Measurements from ENCODE around the gene TSSC4.

Gene TSSC4

GRCh38 chr11:2369896-2370295 is 30.7 kb upstream of the TSSC4 start:
- no peak for DNase-seq

GRCh38 chr11:2374456-2375201 is 25.9 kb upstream of the TSSC4 start:
- no peak for DNase-seq

GRCh38 chr11:2375341-2375853 is 25.2 kb upstream of the TSSC4 start:
- DNase-seq: no peak

- DNase-seq: no peak
Measured at GRCh38 chr11:2375964-2376551, 24.5 kb upstream of the TSSC4 start.

DNA sequence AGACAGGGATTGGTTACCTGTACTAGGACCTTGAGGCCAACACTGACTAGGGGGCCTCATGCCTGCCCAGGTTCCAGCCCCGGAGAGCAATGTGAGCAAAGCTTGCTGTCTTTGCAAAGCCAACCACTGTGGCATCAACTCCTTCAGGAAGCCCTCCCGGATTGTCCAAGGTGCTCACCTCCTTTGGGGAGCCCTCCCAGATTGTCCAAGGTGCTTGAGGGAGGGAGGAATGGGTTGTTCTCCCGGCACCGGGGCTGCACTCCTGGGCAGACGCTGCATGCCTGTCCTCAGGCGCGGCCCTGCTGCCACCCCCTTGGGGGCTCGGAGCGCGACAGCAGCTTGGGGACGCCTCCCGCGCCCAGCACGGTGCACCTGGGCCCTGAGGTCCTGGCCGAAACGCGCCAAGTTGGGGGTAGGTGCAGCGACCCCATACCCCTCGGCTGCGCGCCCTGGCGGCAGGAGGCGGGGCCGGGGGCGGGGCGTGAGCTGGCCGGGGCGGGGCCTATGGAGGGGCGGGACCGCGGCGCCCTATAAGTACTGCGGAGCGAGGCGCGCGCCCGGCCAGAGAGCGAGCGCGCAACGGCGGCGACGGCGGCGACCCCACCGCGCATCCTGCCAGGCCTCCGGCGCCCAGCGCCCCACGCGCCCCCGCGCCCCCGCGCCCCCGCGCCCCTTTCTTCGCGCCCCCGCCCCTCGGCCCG is 23.6 kb upstream of the TSSC4 start, which contains the start of gene CD81:
Gene CD81 (plus strand): TSS at position 560 of the 701 bp plus-strand sequence. CDS start 240 bp downstream, outside the sequence.
- DNase-seq: peak; percentile 66

DNA sequence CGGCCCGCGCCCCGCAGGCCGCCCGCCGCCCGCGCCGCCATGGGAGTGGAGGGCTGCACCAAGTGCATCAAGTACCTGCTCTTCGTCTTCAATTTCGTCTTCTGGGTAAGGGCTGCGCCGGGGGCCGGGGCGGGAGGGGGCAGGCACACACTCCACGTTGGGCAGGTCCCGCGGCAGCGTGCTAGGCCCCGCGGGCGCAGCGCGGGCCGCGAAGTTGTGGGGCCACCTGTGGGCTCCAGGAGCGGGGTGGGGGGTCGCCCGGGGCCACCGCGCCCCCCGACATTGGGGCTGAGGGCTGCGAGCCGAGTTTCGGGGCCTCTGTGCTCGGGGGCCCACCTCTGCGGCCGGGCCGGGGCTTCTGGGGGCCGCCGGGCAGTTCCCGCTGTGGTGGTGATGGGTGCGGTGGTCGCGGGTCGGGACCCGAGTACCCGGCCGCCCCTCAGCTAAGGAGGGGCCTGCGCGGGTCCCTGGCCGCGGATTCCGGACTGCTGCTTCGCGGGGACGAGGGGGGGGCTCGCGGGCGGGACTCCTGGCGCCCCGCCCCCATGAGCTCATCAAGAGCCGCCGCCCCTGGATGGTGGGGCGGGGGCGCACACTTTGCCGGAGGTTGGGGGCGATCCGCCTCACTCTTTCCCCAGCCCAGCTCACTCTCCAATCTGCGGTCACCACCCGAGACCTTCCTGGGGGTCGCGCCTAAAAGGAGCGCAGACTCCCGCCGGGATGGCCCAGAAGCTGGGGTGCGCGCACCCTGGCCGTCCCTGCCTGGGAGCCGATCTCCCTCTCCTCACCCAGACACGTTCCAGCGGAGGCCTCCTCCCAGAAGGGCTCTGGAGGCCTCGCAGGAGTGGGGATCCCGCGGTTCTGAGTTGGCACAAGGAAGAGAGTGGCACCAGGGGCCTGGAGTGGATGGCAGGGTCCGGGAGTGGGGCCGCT is 22.8 kb upstream of the TSSC4 start:
- peak; percentile 80 for DNase-seq

DNA sequence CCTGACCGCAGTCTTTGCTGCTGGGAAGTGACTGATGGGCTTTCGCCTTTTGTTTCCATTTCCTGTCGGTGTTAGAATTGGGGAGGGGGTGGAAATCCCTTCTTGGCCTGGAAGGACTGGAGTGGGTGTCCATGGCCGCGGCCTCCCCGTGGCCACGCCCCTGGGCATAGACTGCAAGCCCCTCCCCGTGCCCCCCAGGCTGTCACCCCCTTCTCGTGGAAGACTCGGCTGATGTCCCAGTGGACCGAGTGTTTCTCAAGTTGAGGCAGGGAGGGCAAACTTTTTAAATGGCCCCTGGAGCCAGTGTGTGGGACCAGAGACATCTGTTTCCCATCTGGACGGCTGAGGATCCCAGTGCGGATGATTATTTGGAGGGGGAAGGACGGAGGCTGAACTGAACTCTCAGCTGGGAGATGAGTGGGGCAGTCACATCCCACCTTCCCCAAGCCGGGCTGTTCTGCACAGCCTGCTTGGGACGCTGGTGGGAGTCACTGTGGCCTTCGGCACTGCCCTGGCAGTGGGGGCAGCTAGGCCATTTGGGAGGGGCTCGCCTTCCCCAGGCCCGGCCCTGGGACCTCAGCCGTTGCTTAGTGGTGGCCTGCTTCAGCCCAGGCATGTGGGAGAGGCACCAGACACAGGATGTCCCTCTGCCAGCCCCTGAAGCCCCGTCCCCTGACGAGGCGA is 21.9 kb upstream of the TSSC4 start:
- DNase-seq: peak; percentile 44

GRCh38 chr11:2379466-2380174 is 20.9 kb upstream of the TSSC4 start:
- DNase-seq: no peak

- DNase-seq: no peak
Measured at GRCh38 chr11:2380396-2380795, 20.2 kb upstream of the TSSC4 start.

GRCh38 chr11:2380807-2381350 is 19.7 kb upstream of the TSSC4 start:
- DNase-seq: no peak

DNA sequence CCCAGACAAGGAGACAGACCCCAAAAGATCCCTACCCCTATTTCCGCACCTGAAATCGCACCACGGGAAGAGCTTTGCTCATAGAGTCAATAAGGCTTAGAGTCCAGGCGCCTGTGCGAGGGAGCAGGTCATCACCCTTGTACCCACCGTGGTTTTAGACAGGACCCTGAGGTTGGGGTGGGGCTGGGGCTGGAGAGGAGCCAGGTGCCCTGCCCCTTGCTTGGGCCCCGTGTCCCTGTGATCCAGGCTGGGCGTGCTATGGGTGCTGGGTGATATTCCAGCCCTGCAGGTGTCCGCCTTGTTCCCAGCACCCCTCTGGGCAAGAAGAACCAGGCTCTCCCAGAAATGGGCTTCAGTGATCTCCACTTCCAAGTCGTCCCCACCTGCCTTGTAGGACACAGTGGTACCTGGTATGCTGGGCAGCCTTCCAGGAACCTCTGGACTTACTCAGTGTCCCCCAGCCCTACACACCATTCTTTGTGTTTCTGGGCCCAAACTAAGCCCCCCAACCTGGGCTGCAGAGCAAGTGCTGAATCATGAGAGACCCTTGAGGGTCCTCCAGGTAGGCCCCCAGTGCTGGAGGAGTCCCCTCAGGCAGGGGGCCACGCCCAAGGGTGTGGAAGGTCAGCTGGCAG is 18.9 kb upstream of the TSSC4 start:
- no peak for DNase-seq

- DNase-seq: no peak
Measured at GRCh38 chr11:2382129-2382517, 18.4 kb upstream of the TSSC4 start.

DNA sequence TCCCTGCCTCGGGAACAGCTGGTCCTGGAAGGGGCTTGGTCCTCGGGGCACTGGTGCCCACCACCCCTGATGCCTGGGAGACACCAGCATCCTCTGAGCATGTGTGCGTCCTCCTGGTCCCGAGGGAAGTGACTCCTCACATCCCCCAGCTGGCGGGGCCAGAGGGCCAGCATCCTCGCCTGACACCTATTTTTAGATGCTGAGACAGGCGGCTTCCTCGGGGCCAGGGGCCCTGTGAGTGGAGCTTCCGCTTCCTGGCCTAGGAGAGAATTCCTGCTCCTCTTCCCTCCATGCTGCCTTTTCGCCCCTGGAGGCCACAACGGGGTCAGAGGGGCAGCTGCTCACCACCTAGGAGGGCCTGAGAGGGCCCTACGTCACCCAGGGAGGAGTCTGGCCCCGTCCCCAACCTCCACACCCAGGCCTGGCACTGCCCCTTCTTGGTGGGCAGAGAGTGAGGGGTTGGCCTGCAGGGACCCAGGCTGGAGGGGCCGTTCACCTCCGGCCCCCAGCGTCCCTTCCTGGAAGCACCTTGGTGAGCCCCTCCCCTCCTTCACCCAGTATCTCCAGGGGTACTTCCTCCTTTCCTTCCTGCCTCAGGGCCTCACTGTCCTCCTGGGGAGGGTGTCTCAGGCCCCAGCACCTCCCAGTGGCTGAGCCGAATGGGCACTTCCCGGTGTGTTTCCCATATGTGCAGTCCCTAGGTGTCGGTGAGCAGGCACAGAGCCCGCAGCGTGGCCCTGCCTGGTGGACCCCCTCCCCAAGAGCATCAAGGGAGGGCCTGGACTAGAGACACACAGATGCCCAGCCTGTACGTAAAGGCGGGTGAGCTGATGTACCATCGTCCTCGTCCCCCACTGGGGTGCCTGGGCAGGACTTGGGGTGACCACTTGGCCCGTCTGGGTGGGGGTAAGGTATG is 17.4 kb upstream of the TSSC4 start:
- no peak for DNase-seq

DNA sequence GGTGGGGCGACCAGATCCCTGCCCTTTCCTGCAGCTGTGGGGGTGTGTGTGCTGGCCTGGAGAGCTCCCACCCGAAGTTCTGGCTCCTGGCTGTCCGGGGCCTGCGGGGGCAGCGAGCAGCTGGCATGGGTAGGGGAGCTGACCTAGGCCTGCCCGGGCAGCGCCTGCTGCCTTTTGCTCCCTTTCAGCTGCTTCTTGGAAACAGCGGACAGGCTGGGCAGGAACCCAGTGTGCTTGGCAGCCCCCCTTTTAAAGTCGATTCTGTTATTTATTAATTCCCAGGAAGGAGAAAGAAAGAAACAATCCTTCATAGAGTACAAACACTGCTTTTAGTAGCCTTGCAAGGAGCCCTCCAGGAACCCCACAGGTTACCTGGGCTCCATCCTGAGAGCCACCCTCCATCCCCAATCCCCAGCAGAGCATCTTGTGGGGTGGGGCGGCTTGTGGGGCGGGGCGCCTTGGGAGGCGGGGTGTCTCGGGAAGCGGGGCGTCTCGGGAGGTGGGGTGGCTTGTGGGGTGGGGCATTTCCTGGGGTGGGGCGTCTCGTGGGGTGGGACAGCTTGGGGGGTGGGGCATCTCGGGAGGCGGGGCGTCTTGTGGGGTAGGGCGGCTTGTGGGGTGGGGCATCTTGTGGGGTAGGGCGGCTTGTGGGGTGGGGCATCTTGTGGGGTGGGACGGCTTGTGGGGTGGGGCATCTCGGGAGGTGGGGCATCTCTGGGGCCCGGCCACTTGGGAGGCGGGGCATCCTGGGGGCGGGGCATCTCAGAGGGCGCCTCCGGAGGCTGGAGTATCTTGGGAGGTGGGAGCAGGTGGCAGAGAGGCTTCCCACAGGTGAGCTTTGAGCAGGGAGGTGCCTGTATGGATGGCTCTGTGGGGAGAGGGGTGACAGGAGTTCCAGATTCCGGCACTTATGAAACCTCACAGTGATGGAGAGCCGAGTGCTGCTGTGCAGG is 16.4 kb upstream of the TSSC4 start:
- DNase-seq: no peak

DNA sequence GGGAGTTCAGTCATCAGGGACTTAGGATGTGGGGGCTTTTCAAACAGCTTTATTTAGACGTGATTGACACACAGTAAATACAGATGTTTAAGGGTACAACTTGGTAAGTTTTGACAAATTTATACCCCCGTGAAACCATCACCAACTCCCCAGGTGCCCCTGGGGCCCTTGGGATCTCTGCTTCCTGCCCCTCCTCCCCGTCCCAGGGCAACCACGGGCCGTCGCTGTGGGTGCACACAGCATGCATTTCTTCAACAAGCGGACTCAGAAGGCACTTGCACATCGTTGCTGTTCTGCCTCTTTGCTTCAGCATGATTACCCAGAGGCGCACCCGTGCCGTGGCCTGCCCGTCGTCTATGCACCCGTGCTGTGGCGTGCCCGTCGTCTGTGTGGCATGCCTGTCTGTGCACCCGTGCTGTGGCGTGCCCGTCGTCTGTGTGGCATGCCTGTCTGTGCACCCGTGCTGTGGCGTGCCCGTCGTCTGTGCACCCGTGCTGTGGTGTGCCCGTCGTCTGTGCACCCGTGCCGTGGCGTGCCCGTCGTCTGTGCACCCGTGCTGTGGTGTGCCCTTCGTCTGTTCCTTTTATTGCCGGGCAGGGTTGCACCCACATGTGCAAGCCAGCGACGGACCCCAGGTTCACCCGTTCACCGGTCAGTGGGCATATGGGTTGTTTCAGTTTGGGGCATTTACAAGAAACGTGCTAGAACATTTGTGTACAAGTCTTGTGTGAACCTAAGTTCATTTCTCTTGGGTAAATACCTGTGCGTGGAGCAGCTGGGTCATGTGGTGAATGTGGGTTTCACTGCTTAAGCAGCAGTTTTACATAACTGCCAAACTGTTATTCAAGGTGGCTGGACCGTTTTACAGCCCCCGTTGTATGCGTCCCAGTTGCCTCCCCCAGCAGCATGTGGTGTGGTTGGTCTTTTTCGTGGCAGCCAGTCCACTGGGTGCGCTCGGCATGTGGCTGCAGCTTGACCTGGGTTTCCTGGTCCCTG is 15.1 kb upstream of the TSSC4 start:
- no peak for DNase-seq

DNA sequence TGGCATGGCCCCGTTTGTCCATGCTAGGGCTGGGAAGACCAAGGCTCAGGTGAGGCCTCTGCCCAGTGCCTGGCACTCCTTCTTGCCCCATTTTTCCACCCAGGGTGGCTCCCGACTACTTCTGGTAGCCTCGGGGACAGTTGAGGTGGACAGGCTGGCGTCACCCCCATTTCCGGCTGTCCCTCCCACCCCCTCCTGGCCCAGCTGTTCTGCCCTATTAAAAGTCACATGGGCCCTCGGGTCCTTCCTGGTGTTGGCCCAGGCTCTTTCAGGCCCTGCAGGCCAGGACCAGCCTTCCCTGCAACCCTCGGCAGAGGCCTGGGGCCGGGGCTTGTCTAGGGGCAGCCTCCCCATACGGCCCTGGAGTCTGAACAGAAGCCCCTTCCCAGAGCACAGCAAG is 14.0 kb upstream of the TSSC4 start:
- no peak for DNase-seq

Measured in NCI-H69 (cell line).